Endothelial cell (in vitro differentiated cells): ENCODE data around the gene XBP1. TPM values are rescaled to one million over a fixed set of nuclear protein-coding genes. Genes with fewer than 3 reads are reported as not detected.

Experiments
- DNase-seq: peaks from one replicate; pipeline ENCODE4 v3.0.0; 2021; ENCODE audit warnings: low spot score
- H3K27ac Mint-ChIP-seq: one replicate; pipeline ENCODE4 v1.8.0; 2021; ENCODE audit warnings: mixed read lengths, inconsistent platforms; ENCODE audit not compliant: unreplicated experiment
- H3K27me3 Mint-ChIP-seq: one replicate; pipeline ENCODE4 v1.8.0; 2021; ENCODE audit warnings: mild to moderate bottlenecking, moderate library complexity, mixed read lengths, inconsistent platforms; ENCODE audit not compliant: unreplicated experiment
- H3K36me3 Mint-ChIP-seq: one replicate; pipeline ENCODE4 v1.8.0; 2021; ENCODE audit warnings: mild to moderate bottlenecking, low read depth, mixed read lengths, inconsistent platforms; ENCODE audit not compliant: unreplicated experiment
- H3K4me1 Mint-ChIP-seq: one replicate; pipeline ENCODE4 v1.8.0; 2021; ENCODE audit warnings: mild to moderate bottlenecking, mixed read lengths, inconsistent platforms; ENCODE audit not compliant: unreplicated experiment
- H3K4me3 Mint-ChIP-seq: one replicate; pipeline ENCODE4 v1.8.0; 2021; ENCODE audit warnings: mild to moderate bottlenecking, mixed read lengths, inconsistent platforms; ENCODE audit not compliant: unreplicated experiment
- H3K9me3 Mint-ChIP-seq: one replicate; pipeline ENCODE4 v1.8.0; 2021; ENCODE audit warnings: mixed read lengths, inconsistent platforms; ENCODE audit not compliant: unreplicated experiment
- CTCF ChIP-seq: fragments of 200-600 bp; sonication (generic); IDR thresholded peaks from one replicate; pipeline ENCODE4 v1.5.0; 2021; ENCODE audit warnings: antibody characterized with exemption; ENCODE audit not compliant: unreplicated experiment
- total RNA-seq: library from RNA; stranded (reverse); fragmentation: NEBNext Ultra II Directional; extraction: Animal tissue kit (Norgen Biotek cat#: 25700); gene quantifications from one replicate; pipeline ENCODE4 v1.2.1, GENCODE V29; 2021; ENCODE audit not compliant: unreplicated experiment

XBP1 gene
- total RNA-seq, 1 donor from 2014 or later: 71.3 TPM

DNA sequence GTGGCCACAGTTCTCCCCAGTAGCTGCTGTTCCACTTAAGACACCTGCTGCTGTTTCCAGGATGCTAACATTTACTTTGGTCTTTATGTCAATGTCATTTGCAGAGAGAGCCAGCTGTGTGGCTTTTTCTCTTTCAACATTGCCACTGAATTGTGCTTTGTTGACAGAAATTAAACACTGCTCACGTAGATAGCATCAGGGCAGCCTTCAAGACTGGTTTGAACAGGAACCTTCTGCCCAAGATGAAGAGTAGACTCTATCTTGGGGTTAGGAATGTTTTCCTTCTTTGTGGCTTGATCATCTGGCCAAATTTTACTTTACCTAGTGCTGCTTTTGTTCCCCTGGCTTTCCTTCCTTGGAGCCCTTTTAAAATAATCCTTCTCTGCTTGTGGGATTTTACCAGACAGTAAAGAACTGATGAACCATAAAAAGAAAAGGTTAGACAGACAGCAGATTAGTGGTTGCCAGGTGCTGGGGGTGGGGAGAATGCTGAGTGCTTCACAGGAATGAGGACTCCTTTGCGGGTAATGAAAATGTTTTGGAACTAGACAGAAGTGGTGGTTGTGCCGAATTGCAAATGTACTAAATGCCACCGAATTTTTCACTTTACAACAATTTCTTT lies 22.7 kb upstream of the XBP1 start:
- Mint-ChIP-seq H3K27me3 (no peaks in the 10 kb centered on the region), H3K4me3 (no peak overlapping the region), H3K36me3 (no peaks in the 10 kb centered on the region), H3K9me3 (no peaks in the 10 kb centered on the region), H3K27ac (no peak overlapping the region), H3K4me1 (peaks cover 8% of the 10 kb centered on the region)
- DNase-seq: no peak
- no peak for TF ChIP-seq CTCF

DNA sequence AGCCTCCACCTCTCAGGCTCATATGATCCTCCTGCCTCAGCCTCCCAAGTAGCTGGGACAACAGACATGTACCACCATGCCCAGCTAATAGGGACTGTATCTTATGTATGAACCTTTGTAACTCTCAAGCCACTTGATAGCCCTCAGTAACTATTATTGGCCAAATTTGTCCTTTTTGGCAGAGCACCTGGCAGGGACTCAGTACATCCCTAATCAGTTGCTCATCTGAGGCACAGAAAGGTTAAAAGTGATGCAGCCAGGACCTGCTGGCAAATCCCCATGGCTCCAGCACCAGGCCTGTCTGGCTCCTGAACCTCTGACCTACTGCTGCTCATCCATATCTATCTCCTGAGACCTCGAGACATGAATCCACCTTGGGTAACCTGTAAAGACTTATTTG lies 21.1 kb upstream of the XBP1 start:
- no peaks in the 10 kb centered on the region for H3K36me3 Mint-ChIP-seq
- H3K27ac Mint-ChIP-seq: no peak overlapping the region
- H3K9me3 Mint-ChIP-seq: no peaks in the 10 kb centered on the region
- no peak for TF ChIP-seq CTCF
- H3K4me3 Mint-ChIP-seq: no peak overlapping the region
- H3K27me3 Mint-ChIP-seq: no peaks in the 10 kb centered on the region
- DNase-seq: no peak
- H3K4me1 Mint-ChIP-seq: peaks cover 10% of the 10 kb centered on the region

DNA sequence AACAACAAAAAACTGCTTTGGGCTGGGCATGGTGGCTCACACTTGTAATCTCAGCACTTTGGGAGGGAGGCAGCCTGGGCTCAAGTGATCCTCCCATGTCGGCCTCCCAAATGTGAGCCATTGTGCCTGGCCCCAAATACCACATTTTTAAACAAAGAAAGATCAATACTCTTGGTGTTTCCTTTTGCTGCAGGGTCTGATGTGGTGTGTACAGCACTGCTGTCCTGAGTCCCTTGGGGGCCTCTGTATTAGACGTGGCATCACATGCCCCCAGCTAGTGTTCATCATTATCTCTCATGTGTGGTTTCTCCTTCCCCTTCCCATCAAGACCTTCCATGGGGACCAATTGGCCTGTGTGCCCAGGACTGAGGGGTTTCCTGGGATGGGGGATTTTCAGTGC lies 20.5 kb upstream of the XBP1 start:
- Mint-ChIP-seq H3K27ac (no peak overlapping the region), H3K27me3 (no peaks in the 10 kb centered on the region), H3K4me3 (no peak overlapping the region), H3K36me3 (no peaks in the 10 kb centered on the region), H3K4me1 (peaks cover 10% of the 10 kb centered on the region), H3K9me3 (no peaks in the 10 kb centered on the region)
- no peak for DNase-seq
- no peak for TF ChIP-seq CTCF

DNA sequence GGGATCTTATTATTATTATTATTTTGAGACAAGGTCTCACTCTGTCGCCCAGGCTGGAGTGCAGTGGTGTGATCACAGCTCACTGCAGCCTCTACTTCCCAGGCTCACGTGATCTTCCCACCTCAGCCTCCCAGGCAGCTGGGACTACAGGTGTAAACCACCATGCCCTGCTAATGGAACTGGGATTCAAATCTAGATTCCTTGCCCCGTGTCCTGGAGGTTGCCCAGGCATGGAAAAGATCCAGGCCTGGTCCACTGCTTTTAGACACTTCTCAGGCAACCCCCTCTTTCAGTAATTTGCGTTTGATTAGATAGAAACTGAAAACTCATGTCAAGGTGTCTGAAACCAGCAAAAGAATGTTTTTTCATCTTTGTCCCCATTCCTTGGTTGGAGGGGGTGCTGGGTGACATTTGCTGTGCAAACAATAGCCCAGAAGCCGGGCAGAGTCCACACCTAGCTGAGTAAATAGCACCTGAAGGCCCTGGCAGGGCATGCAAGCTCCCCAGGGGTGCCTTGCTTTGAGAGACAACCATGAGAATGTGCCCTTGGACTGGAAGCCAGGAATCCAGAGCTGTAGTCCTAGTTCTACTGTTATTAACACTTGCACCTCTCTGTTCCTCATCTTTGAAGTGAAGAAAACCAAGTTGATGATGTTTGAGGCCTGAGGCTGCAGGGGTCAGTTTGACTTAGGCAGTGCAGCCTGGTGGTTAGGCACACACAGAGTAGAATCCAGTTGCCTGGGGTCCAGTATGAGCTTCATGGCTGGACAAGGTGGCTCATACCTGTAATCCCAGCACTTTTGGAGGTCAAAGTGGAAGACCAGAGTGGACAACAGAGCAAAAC lies 19.1 kb upstream of the XBP1 start:
- Mint-ChIP-seq H3K27me3 (no peaks in the 10 kb centered on the region), H3K27ac (no peak overlapping the region), H3K36me3 (no peaks in the 10 kb centered on the region), H3K4me3 (no peak overlapping the region), H3K4me1 (peaks cover 19% of the 10 kb centered on the region), H3K9me3 (no peaks in the 10 kb centered on the region)
- no peak for DNase-seq
- no peak for TF ChIP-seq CTCF
